ENCODE results near the gene NTM.
"Not testable (repeated sequence)": the region's sequence is repeated elsewhere in the genome, so short reads cannot be mapped to it uniquely, and the experiment has no call there.

NTM gene

GRCh38 chr11:132060567-132060966, 690.2 kb downstream of the NTM start:
- no peak for ATAC-seq (replicated peaks; ENCODE audit: extremely low read depth, poor library complexity, severe bottlenecking)
- no peak overlapping the region for H3K4me3 Mint-ChIP-seq

GRCh38 chr11:132062031-132062430, 691.6 kb downstream of the NTM start:
- H3K27me3 Mint-ChIP-seq = no peaks in the 10 kb centered on the region
- peaks cover 3% of the 10 kb centered on the region for H3K36me3 Mint-ChIP-seq (ENCODE audit: insufficient read depth)
- DNase-seq (ENCODE audit: low spot score in 2 of 2) = no peak
- no peak overlapping the region for H3K27ac Mint-ChIP-seq (ENCODE audit: low read depth)
- no peak for ATAC-seq (replicated peaks; ENCODE audit: extremely low read depth, poor library complexity, severe bottlenecking)
- H3K9me3 Mint-ChIP-seq = peaks cover 11% of the 10 kb centered on the region
- H3K4me1 Mint-ChIP-seq = no peaks in the 10 kb centered on the region
- H3K4me3 Mint-ChIP-seq = no peak overlapping the region

More at GRCh38 chr11:132060567-132060966, 690.2 kb downstream of the NTM start:
- H3K4me1 Mint-ChIP-seq = no peaks in the 10 kb centered on the region
- H3K27me3 Mint-ChIP-seq = no peaks in the 10 kb centered on the region
- peaks cover 11% of the 10 kb centered on the region for H3K9me3 Mint-ChIP-seq
- DNase-seq (ENCODE audit: low spot score in 2 of 2) = no peak
- peaks cover 3% of the 10 kb centered on the region for H3K36me3 Mint-ChIP-seq (ENCODE audit: insufficient read depth)
- no peak overlapping the region for H3K27ac Mint-ChIP-seq (ENCODE audit: low read depth)

GRCh38 chr11:132062541-132062940, 692.1 kb downstream of the NTM start:
- Mint-ChIP-seq H3K27ac (ENCODE audit: low read depth) (no peak overlapping the region), H3K4me1 (no peaks in the 10 kb centered on the region), H3K36me3 (ENCODE audit: insufficient read depth) (peaks cover 3% of the 10 kb centered on the region), H3K9me3 (peaks cover 15% of the 10 kb centered on the region), H3K27me3 (no peaks in the 10 kb centered on the region), H3K4me3 (no peak overlapping the region)
- ATAC-seq (replicated peaks; ENCODE audit: extremely low read depth, poor library complexity, severe bottlenecking) = no peak
- DNase-seq (ENCODE audit: low spot score in 2 of 2) = no peak

- H3K4me3 Mint-ChIP-seq = no peak overlapping the region
- DNase-seq (ENCODE audit: low spot score in 2 of 2) = no peak
Observed at GRCh38 chr11:132064987-132065620, 694.7 kb downstream of the NTM start.

GRCh38 chr11:132068556-132068955, 698.1 kb downstream of the NTM start:
- Mint-ChIP-seq H3K27ac (ENCODE audit: low read depth) (no peak overlapping the region), H3K4me3 (no peak overlapping the region), H3K9me3 (peaks cover 15% of the 10 kb centered on the region), H3K36me3 (ENCODE audit: insufficient read depth) (peaks cover 3% of the 10 kb centered on the region), H3K27me3 (no peaks in the 10 kb centered on the region), H3K4me1 (no peaks in the 10 kb centered on the region)
- ATAC-seq (replicated peaks; ENCODE audit: extremely low read depth, poor library complexity, severe bottlenecking) = no peak
- no peak for DNase-seq (ENCODE audit: low spot score in 2 of 2)

More at GRCh38 chr11:132064987-132065620, 694.7 kb downstream of the NTM start:
- ATAC-seq (replicated peaks; ENCODE audit: extremely low read depth, poor library complexity, severe bottlenecking) = no peak
- peaks cover 3% of the 10 kb centered on the region for H3K36me3 Mint-ChIP-seq (ENCODE audit: insufficient read depth)
- no peak overlapping the region for H3K27ac Mint-ChIP-seq (ENCODE audit: low read depth)
- H3K9me3 Mint-ChIP-seq = peaks cover 10% of the 10 kb centered on the region
- H3K27me3 Mint-ChIP-seq = no peaks in the 10 kb centered on the region
- H3K4me1 Mint-ChIP-seq = no peaks in the 10 kb centered on the region

- not testable (repeated sequence) for H3K4me1 Mint-ChIP-seq, H3K27me3 Mint-ChIP-seq
Observed at GRCh38 chr11:132069593-132069992, 699.2 kb downstream of the NTM start.

GRCh38 chr11:132070907-132071306, 700.5 kb downstream of the NTM start:
- not testable (repeated sequence) for H3K36me3 Mint-ChIP-seq (ENCODE audit: insufficient read depth); H3K9me3 Mint-ChIP-seq

More at GRCh38 chr11:132069593-132069992, 699.2 kb downstream of the NTM start:
- H3K27ac Mint-ChIP-seq (ENCODE audit: low read depth); H3K4me3 Mint-ChIP-seq; H3K36me3 Mint-ChIP-seq (ENCODE audit: insufficient read depth); H3K9me3 Mint-ChIP-seq; DNase-seq (ENCODE audit: low spot score in 2 of 2); ATAC-seq (replicated peaks; ENCODE audit: extremely low read depth, poor library complexity, severe bottlenecking): not testable (repeated sequence)

GRCh38 chr11:132072044-132072857, 701.8 kb downstream of the NTM start:
- H3K36me3 Mint-ChIP-seq (ENCODE audit: insufficient read depth) = no peaks in the 10 kb centered on the region
- H3K27ac Mint-ChIP-seq (ENCODE audit: low read depth) = no peak overlapping the region
- DNase-seq (ENCODE audit: low spot score in 2 of 2) = no peak
- no peaks in the 10 kb centered on the region for H3K27me3 Mint-ChIP-seq
- H3K4me3 Mint-ChIP-seq = no peak overlapping the region
- ATAC-seq (replicated peaks; ENCODE audit: extremely low read depth, poor library complexity, severe bottlenecking) = no peak
- peaks cover 7% of the 10 kb centered on the region for H3K9me3 Mint-ChIP-seq
- no peaks in the 10 kb centered on the region for H3K4me1 Mint-ChIP-seq

More at GRCh38 chr11:132070907-132071306, 700.5 kb downstream of the NTM start:
- H3K27ac Mint-ChIP-seq (ENCODE audit: low read depth); H3K4me1 Mint-ChIP-seq; H3K4me3 Mint-ChIP-seq; H3K27me3 Mint-ChIP-seq; ATAC-seq (replicated peaks; ENCODE audit: extremely low read depth, poor library complexity, severe bottlenecking); DNase-seq (ENCODE audit: low spot score in 2 of 2): not testable (repeated sequence)

GRCh38 chr11:132072858-132073211, 702.4 kb downstream of the NTM start:
- H3K36me3 Mint-ChIP-seq (ENCODE audit: insufficient read depth) = no peaks in the 10 kb centered on the region
- no peak overlapping the region for H3K4me3 Mint-ChIP-seq
- no peak overlapping the region for H3K27ac Mint-ChIP-seq (ENCODE audit: low read depth)
- no peak for ATAC-seq (replicated peaks; ENCODE audit: extremely low read depth, poor library complexity, severe bottlenecking)
- no peaks in the 10 kb centered on the region for H3K27me3 Mint-ChIP-seq
- peaks cover 5% of the 10 kb centered on the region for H3K9me3 Mint-ChIP-seq
- DNase-seq (ENCODE audit: low spot score in 2 of 2) = no peak
- no peaks in the 10 kb centered on the region for H3K4me1 Mint-ChIP-seq

GRCh38 chr11:132073787-132074186, 703.4 kb downstream of the NTM start:
- Mint-ChIP-seq H3K27ac (ENCODE audit: low read depth) (no peak overlapping the region), H3K9me3 (peaks cover 5% of the 10 kb centered on the region), H3K36me3 (ENCODE audit: insufficient read depth) (no peaks in the 10 kb centered on the region), H3K27me3 (no peaks in the 10 kb centered on the region), H3K4me3 (no peak overlapping the region), H3K4me1 (no peaks in the 10 kb centered on the region)
- ATAC-seq (replicated peaks; ENCODE audit: extremely low read depth, poor library complexity, severe bottlenecking) = no peak
- no peak for DNase-seq (ENCODE audit: low spot score in 2 of 2)

- no peaks in the 10 kb centered on the region for H3K36me3 Mint-ChIP-seq (ENCODE audit: insufficient read depth)
- H3K9me3 Mint-ChIP-seq = peaks cover 5% of the 10 kb centered on the region
- DNase-seq (ENCODE audit: low spot score in 2 of 2) = no peak
- H3K27me3 Mint-ChIP-seq = no peaks in the 10 kb centered on the region
- no peak overlapping the region for H3K27ac Mint-ChIP-seq (ENCODE audit: low read depth)
- no peak overlapping the region for H3K4me3 Mint-ChIP-seq
- no peak for ATAC-seq (replicated peaks; ENCODE audit: extremely low read depth, poor library complexity, severe bottlenecking)
- no peaks in the 10 kb centered on the region for H3K4me1 Mint-ChIP-seq
Observed at GRCh38 chr11:132075447-132075846, 705.0 kb downstream of the NTM start.

- no peaks in the 10 kb centered on the region for H3K4me1 Mint-ChIP-seq
- no peaks in the 10 kb centered on the region for H3K27me3 Mint-ChIP-seq
- ATAC-seq (replicated peaks; ENCODE audit: extremely low read depth, poor library complexity, severe bottlenecking) (no peak), DNase-seq (ENCODE audit: low spot score in 2 of 2) (no peak)
- peaks cover 1% of the 10 kb centered on the region for H3K9me3 Mint-ChIP-seq
- no peak overlapping the region for H3K4me3 Mint-ChIP-seq
- H3K27ac Mint-ChIP-seq (ENCODE audit: low read depth) = no peak overlapping the region
- H3K36me3 Mint-ChIP-seq (ENCODE audit: insufficient read depth) = no peaks in the 10 kb centered on the region
Observed at GRCh38 chr11:132077416-132077815, 707.0 kb downstream of the NTM start.

All from central memory CD8-positive, alpha-beta T cell (primary cell).